Measurements from ENCODE around the gene RPL35. TPM values are rescaled to one million over a fixed set of nuclear protein-coding genes. Genes with fewer than 3 reads are reported as not detected.

Gene RPL35
- polyA plus RNA-seq, 1 of the 3 experiments (the other 2 are of a cell fraction): 5,348 TPM

DNA sequence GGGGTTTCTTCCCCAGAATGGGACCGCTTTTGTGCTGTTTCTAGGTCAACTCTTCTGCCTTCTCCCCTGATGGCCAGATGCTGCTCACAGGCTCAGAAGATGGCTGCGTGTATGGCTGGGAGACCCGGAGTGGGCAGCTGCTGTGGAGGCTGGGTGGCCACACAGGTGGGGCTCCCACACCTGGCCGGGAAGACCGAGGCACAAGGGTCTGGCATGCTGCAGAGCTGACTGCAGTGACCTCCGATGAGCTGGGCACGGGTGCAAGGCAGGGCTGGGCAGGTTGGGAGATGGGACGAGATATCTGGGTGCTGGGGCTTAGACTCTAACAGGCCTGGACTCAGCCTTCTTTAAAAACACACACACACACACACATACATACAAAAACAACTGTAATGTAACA is 7.6 kb downstream of the RPL35 start:
- H3K79me2 ChIP-seq (ENCODE audit: insufficient read depth): peaks cover 8% of the 10 kb centered on the region; the same call in 1 of the 2 replicates
- no peak overlapping the region for H3K27ac ChIP-seq (ENCODE audit: low read depth in 2 of 2, low read length in 1 of 2)
- H3F3A ChIP-seq (replicated peaks; ENCODE audit: insufficient read depth): peaks cover 38% of the 10 kb centered on the region
- H3K27me3 ChIP-seq (ENCODE audit: insufficient read depth): no peaks in the 10 kb centered on the region
- H3K4me2 ChIP-seq: no peak overlapping the region
- TF ChIP-seq USF1 (IDR thresholded peaks at IDR 0.05; ENCODE audit: borderline replicate concordance, low read depth) (no peak), MEF2A (IDR thresholded peaks at IDR 0.05; ENCODE audit: borderline replicate concordance, low read depth) (no peak), TAF1 (IDR thresholded peaks at IDR 0.05; ENCODE audit: borderline replicate concordance, low read depth, low read length) (no peak), RCOR1 (IDR thresholded peaks at IDR 0.05; ENCODE audit: low read length) (no peak), SMC3 (IDR thresholded peaks at IDR 0.05; ENCODE audit: low read depth, low read length) (no peak), YY1 (IDR thresholded peaks at IDR 0.05; ENCODE audit: low read depth) (no peak), GATA2 (CRISPR knock-in tag; IDR thresholded peaks at IDR 0.05) (no peak), NRF1 (IDR thresholded peaks at IDR 0.05; ENCODE audit: low read depth, low read length) (no peak), NFIC (IDR thresholded peaks at IDR 0.05; ENCODE audit: borderline replicate concordance) (no peak), GABPA (IDR thresholded peaks at IDR 0.05; ENCODE audit: low read depth) (no peak), RXRA (IDR thresholded peaks at IDR 0.05; ENCODE audit: borderline replicate concordance, low read depth) (no peak), CHD2 (IDR thresholded peaks at IDR 0.05; ENCODE audit: low read length, partially characterized antibody) (no peak), MXI1 (IDR thresholded peaks at IDR 0.05; ENCODE audit: low read depth, low read length) (no peak), POLR2AphosphoS5 (IDR thresholded peaks at IDR 0.05; ENCODE audit: low read depth, low read length) (no peak), RAD21 (IDR thresholded peaks at IDR 0.05; ENCODE audit: low read length) (no peak)
- TF ChIP-seq, protein P1, sequence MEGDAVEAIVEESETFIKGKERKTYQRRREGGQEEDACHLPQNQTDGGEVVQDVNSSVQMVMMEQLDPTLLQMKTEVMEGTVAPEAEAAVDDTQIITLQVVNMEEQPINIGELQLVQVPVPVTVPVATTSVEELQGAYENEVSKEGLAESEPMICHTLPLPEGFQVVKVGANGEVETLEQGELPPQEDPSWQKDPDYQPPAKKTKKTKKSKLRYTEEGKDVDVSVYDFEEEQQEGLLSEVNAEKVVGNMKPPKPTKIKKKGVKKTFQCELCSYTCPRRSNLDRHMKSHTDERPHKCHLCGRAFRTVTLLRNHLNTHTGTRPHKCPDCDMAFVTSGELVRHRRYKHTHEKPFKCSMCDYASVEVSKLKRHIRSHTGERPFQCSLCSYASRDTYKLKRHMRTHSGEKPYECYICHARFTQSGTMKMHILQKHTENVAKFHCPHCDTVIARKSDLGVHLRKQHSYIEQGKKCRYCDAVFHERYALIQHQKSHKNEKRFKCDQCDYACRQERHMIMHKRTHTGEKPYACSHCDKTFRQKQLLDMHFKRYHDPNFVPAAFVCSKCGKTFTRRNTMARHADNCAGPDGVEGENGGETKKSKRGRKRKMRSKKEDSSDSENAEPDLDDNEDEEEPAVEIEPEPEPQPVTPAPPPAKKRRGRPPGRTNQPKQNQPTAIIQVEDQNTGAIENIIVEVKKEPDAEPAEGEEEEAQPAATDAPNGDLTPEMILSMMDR (IDR thresholded peaks at IDR 0.05): no peak
- TF ChIP-seq, protein P2, sequence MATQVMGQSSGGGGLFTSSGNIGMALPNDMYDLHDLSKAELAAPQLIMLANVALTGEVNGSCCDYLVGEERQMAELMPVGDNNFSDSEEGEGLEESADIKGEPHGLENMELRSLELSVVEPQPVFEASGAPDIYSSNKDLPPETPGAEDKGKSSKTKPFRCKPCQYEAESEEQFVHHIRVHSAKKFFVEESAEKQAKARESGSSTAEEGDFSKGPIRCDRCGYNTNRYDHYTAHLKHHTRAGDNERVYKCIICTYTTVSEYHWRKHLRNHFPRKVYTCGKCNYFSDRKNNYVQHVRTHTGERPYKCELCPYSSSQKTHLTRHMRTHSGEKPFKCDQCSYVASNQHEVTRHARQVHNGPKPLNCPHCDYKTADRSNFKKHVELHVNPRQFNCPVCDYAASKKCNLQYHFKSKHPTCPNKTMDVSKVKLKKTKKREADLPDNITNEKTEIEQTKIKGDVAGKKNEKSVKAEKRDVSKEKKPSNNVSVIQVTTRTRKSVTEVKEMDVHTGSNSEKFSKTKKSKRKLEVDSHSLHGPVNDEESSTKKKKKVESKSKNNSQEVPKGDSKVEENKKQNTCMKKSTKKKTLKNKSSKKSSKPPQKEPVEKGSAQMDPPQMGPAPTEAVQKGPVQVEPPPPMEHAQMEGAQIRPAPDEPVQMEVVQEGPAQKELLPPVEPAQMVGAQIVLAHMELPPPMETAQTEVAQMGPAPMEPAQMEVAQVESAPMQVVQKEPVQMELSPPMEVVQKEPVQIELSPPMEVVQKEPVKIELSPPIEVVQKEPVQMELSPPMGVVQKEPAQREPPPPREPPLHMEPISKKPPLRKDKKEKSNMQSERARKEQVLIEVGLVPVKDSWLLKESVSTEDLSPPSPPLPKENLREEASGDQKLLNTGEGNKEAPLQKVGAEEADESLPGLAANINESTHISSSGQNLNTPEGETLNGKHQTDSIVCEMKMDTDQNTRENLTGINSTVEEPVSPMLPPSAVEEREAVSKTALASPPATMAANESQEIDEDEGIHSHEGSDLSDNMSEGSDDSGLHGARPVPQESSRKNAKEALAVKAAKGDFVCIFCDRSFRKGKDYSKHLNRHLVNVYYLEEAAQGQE (IDR thresholded peaks at IDR 0.05; ENCODE audit: low read depth, low read length): no peak
- TF ChIP-seq, protein P3, sequence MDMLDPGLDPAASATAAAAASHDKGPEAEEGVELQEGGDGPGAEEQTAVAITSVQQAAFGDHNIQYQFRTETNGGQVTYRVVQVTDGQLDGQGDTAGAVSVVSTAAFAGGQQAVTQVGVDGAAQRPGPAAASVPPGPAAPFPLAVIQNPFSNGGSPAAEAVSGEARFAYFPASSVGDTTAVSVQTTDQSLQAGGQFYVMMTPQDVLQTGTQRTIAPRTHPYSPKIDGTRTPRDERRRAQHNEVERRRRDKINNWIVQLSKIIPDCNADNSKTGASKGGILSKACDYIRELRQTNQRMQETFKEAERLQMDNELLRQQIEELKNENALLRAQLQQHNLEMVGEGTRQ (IDR thresholded peaks at IDR 0.05; ENCODE audit: borderline replicate concordance, low read depth, low read length): no peak
- H3K4me1 ChIP-seq (ENCODE audit: control insufficient read depth in 1 of 2, insufficient read depth in 2 of 2, low read depth in 1 of 2, low read length in 1 of 2): peaks cover 0 to 12% of the 10 kb centered on the region in 2 experiments; a peak in 1 of 4 replicates
- H3K36me3 ChIP-seq (replicated peaks in 1 of 2; ENCODE audit: control insufficient read depth in 1 of 2, insufficient read depth in 2 of 2, low read length in 1 of 2): peaks cover 16 to 29% of the 10 kb centered on the region in 2 experiments
- no peak for DNase-seq
- CTCF ChIA-PET: interaction anchor here (0.8 to 33.6 kb wide), 23 partner anchors 9 to 1637 kb away, joined by 3 to 1436 read pairs (median 9); partner anchors contain the start of genes ARPC5L, NR6A1, OLFML2A and RPL35
- H3K9ac ChIP-seq: no peak overlapping the region
- H4K20me1 ChIP-seq (ENCODE audit: insufficient read depth): peaks cover 32% of the 10 kb centered on the region
- no peaks in the 10 kb centered on the region for H3K9me3 ChIP-seq
- POLR2A ChIA-PET: interaction anchor here (1.9 to 5.0 kb wide), 2 partner anchors 8 to 82 kb away, joined by 12 to 42 read pairs; partner anchors contain the start of genes ARPC5L, NR6A1 and RPL35
- 93% methylated on average over 7 of the region's 8 CpGs for WGBS (ENCODE audit: low lambda C conversion rate)
- H3K4me3 ChIP-seq (ENCODE audit: low read depth in 2 of 2, low read length in 1 of 2): no peak overlapping the region
- H3K9me2 ChIP-seq: no peaks in the 10 kb centered on the region
- H2AFZ ChIP-seq (ENCODE audit: low read depth): no peak overlapping the region

Measured in SK-N-SH (cell line).